Endodermal cell (in vitro differentiated cells): ENCODE data around the gene ING2. TPM values are rescaled to one million over a fixed set of nuclear protein-coding genes. Genes with fewer than 3 reads are reported as not detected.

Experiments
- DNase-seq: peaks from one replicate; pipeline ENCODE4 v3.0.0-alpha.2; 2017
- H3K27ac ChIP-seq: 2 replicates; pipeline ENCODE4 v1.5.1; 2013; ENCODE audit warnings: mild to moderate bottlenecking, low read depth, low read length, moderate library complexity
- H3K27me3 ChIP-seq: 2 replicates; pipeline ENCODE4 v1.6.1; 2013; ENCODE audit warnings: mild to moderate bottlenecking, low read length, moderate library complexity; ENCODE audit not compliant: insufficient read depth, control insufficient read depth, poor library complexity, severe bottlenecking
- H3K36me3 ChIP-seq: 2 replicates; pipeline ENCODE4 v1.7.0; 2013; ENCODE audit warnings: mild to moderate bottlenecking, low read length, moderate library complexity; ENCODE audit not compliant: control insufficient read depth, insufficient read depth
- H3K4me1 ChIP-seq: one replicate; pipeline ENCODE4 v1.7.0; 2013; ENCODE audit warnings: low read length; ENCODE audit not compliant: control insufficient read depth, insufficient read depth
- H3K4me3 ChIP-seq: 2 replicates; pipeline ENCODE4 v1.5.1; 2013; ENCODE audit warnings: mild to moderate bottlenecking, low read length, moderate library complexity
- H3K9ac ChIP-seq: 2 replicates; pipeline ENCODE4 v1.6.1; 2013; ENCODE audit warnings: mild to moderate bottlenecking, low read length, moderate library complexity; ENCODE audit not compliant: poor library complexity, severe bottlenecking; ENCODE audit errors: extremely low read depth
- H3K9me3 ChIP-seq: 2 replicates; pipeline ENCODE4 v1.6.1; 2013; ENCODE audit warnings: mild to moderate bottlenecking, low read length, moderate library complexity; ENCODE audit not compliant: control insufficient read depth
- H3K27ac Mint-ChIP-seq: 2 replicates; pipeline ENCODE4 v1.8.0; 2020; ENCODE audit warnings: mixed read lengths
- H3K27me3 Mint-ChIP-seq: 2 replicates; pipeline ENCODE4 v1.8.0; 2021; ENCODE audit warnings: mild to moderate bottlenecking, mixed read lengths; ENCODE audit not compliant: insufficient read depth
- H3K36me3 Mint-ChIP-seq: 2 replicates; pipeline ENCODE4 v1.8.0; 2020; ENCODE audit warnings: low read depth, mixed read lengths
- H3K4me1 Mint-ChIP-seq: 2 replicates; pipeline ENCODE4 v1.8.0; 2020; ENCODE audit warnings: mixed read lengths
- H3K4me3 Mint-ChIP-seq: 2 replicates; pipeline ENCODE4 v1.8.0; 2020; ENCODE audit warnings: mild to moderate bottlenecking, moderate library complexity, mixed read lengths
- H3K9me3 Mint-ChIP-seq: 2 replicates; pipeline ENCODE4 v1.8.0; 2020; ENCODE audit warnings: mild to moderate bottlenecking, mixed read lengths
- CTCF ChIP-seq: fragments of 200-600 bp; sonication (generic); conservative IDR thresholded peaks from 2 replicates; pipeline ENCODE4 v1.5.0; 2021; ENCODE audit warnings: antibody characterized with exemption, mild to moderate bottlenecking
- WGBS, 2 experiments: methylation state at CpG; one replicate each; pipeline versions ENCODE4 v1.1.5 to v1.1.7; 2013; ENCODE audit warnings: missing lambda C conversion rate in 2 of 2, mixed read lengths in 1 of 2; ENCODE audit not compliant: insufficient coverage in 1 of 2, insufficient read length in 1 of 2; 5-methylcytosine and 5-hydroxymethylcytosine counted together
- total RNA-seq, 2 donors: library from RNA; stranded (reverse); fragmentation: NEBNext Ultra II Directional in 1 of 2; extraction: Animal tissue kit (Norgen Biotek cat#: 25700) in 1 of 2; gene quantifications; 2 replicates in 1 of 2; 3 replicates in 1 of 2; pipeline ENCODE4 v1.2.1, GENCODE V29; 2021

The ING2 gene
- total RNA-seq, 2 donors from 2014 or later: 16.9 to 19.8 TPM

GRCh38 chr4:183541752-183542040 lies 36.8 kb downstream of the ING2 start:
- 24 to 47% methylated on average over 3 of the region's 3 CpGs for WGBS, 2 experiments
- H3K4me3 ChIP-seq: no peak overlapping the region
- peak; percentile 26 for TF ChIP-seq CTCF
- no peaks in the 10 kb centered on the region for H3K27me3 ChIP-seq
- Mint-ChIP-seq H3K4me1 (peaks cover 13% of the 10 kb centered on the region), H3K27ac (peak overlapping the region; percentile 46), H3K4me3 (no peak overlapping the region), H3K27me3 (no peaks in the 10 kb centered on the region), H3K9me3 (peaks cover 12% of the 10 kb centered on the region), H3K36me3 (no peaks in the 10 kb centered on the region)
- peaks cover 3% of the 10 kb centered on the region for H3K4me1 ChIP-seq
- H3K9me3 ChIP-seq: no peaks in the 10 kb centered on the region
- peak overlapping the region; percentile 5 for H3K9ac ChIP-seq
- H3K36me3 ChIP-seq: no peaks in the 10 kb centered on the region
- no peak overlapping the region for H3K27ac ChIP-seq
- peak; percentile 84 for DNase-seq

- no peak overlapping the region for H3K27ac Mint-ChIP-seq
- no peak for TF ChIP-seq CTCF
- H3K4me1 ChIP-seq: peaks cover 3% of the 10 kb centered on the region
Measured at GRCh38 chr4:183543435-183543834, 38.6 kb downstream of the ING2 start.

GRCh38 chr4:183544109-183544508 lies 39.3 kb downstream of the ING2 start:
- no peak overlapping the region for H3K27ac ChIP-seq
- H3K9me3 Mint-ChIP-seq: peaks cover 12% of the 10 kb centered on the region
- no peaks in the 10 kb centered on the region for H3K36me3 Mint-ChIP-seq
- DNase-seq: no peak
- no peaks in the 10 kb centered on the region for H3K9me3 ChIP-seq
- H3K4me3 ChIP-seq: no peak overlapping the region
- no peak overlapping the region for H3K27ac Mint-ChIP-seq
- H3K27me3 ChIP-seq: no peaks in the 10 kb centered on the region
- no peaks in the 10 kb centered on the region for H3K27me3 Mint-ChIP-seq
- H3K9ac ChIP-seq: no peak overlapping the region
- H3K36me3 ChIP-seq: no peaks in the 10 kb centered on the region
- no peak overlapping the region for H3K4me3 Mint-ChIP-seq
- no peak for TF ChIP-seq CTCF
- peaks cover 13% of the 10 kb centered on the region for H3K4me1 Mint-ChIP-seq
- peaks cover 3% of the 10 kb centered on the region for H3K4me1 ChIP-seq
- WGBS, 2 experiments: 90 to 92% methylated on average over 5 of the region's 5 CpGs

More at GRCh38 chr4:183543435-183543834, 38.6 kb downstream of the ING2 start:
- no peak overlapping the region for H3K4me3 ChIP-seq
- Mint-ChIP-seq H3K27me3 (no peaks in the 10 kb centered on the region), H3K9me3 (peaks cover 12% of the 10 kb centered on the region), H3K4me1 (peaks cover 13% of the 10 kb centered on the region), H3K36me3 (no peaks in the 10 kb centered on the region), H3K4me3 (no peak overlapping the region)
- H3K27me3 ChIP-seq: no peaks in the 10 kb centered on the region
- no peak for DNase-seq
- 75 to 95% methylated on average over 2 of the region's 2 CpGs for WGBS, 2 experiments
- no peaks in the 10 kb centered on the region for H3K36me3 ChIP-seq
- no peak overlapping the region for H3K9ac ChIP-seq
- H3K27ac ChIP-seq: no peak overlapping the region
- no peaks in the 10 kb centered on the region for H3K9me3 ChIP-seq
